Tibial nerve (tissue), 4 donors: ENCODE results near the gene PARN.

Experiments used
- EP300 ChIP-seq, 2 donors: sonication (generic); formaldehyde crosslinking; IDR thresholded peaks; one replicate each; pipeline ENCODE4 v1.6.1; 2017; ENCODE audit warnings: antibody characterized with exemption in 2 of 2, mild to moderate bottlenecking in 1 of 2
- TF ChIP-seq, protein P1 (sequence below), 5 experiments: fragments of 200-600 bp in 3 of 5; fragments of 450-650 bp in 2 of 5; sonication (generic) in 3 of 5; IDR thresholded peaks; one replicate each; pipeline ENCODE4 v1.5.1; 2016 to 2019; ENCODE audit warnings: antibody characterized with exemption in 5 of 5, mild to moderate bottlenecking in 3 of 5, moderate library complexity in 2 of 5

DNA sequence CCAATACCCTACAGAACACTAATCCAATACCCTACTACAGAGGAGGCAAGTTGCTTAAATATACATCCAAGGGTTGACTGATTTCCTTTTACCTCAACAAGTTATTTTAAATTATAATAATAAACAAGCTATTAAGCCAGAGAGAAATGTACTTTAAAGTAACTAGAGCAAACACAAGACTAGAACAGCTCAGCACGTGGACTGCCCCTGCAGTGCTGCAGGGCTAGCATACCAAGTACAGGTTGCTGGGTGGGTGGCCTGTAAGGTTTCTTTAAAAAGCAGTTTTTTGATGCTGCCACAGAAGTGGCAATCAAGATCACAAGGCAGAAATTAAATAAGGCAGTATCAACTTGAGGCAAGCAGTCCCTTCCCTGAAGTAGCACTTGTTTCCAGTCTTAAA, 63.5 kb downstream of the PARN start:
- TF ChIP-seq, protein P1, sequence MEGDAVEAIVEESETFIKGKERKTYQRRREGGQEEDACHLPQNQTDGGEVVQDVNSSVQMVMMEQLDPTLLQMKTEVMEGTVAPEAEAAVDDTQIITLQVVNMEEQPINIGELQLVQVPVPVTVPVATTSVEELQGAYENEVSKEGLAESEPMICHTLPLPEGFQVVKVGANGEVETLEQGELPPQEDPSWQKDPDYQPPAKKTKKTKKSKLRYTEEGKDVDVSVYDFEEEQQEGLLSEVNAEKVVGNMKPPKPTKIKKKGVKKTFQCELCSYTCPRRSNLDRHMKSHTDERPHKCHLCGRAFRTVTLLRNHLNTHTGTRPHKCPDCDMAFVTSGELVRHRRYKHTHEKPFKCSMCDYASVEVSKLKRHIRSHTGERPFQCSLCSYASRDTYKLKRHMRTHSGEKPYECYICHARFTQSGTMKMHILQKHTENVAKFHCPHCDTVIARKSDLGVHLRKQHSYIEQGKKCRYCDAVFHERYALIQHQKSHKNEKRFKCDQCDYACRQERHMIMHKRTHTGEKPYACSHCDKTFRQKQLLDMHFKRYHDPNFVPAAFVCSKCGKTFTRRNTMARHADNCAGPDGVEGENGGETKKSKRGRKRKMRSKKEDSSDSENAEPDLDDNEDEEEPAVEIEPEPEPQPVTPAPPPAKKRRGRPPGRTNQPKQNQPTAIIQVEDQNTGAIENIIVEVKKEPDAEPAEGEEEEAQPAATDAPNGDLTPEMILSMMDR (IDR thresholded peaks at IDR 0.05), result no peak
- no peak for TF ChIP-seq EP300 (IDR thresholded peaks at IDR 0.05)
